GM18505 (cell line): ENCODE results near the gene ARHGAP4.
A peak's percentile ranks its signal among the peaks of the same experiment; 100 is the strongest.

Experiments
- ATAC-seq: cut with Tn5 transposase; IDR thresholded peaks from one replicate; pipeline ENCODE4 v1.9.1; 2021; ENCODE audit not compliant: unreplicated experiment
- POLR2A ChIP-seq: IDR thresholded peaks from 4 replicates; pipeline ENCODE4 v1.6.1; 2011; ENCODE audit warnings: borderline replicate concordance; ENCODE audit not compliant: insufficient read depth, insufficient read length; ENCODE audit errors: extremely low read depth

ARHGAP4 gene

DNA sequence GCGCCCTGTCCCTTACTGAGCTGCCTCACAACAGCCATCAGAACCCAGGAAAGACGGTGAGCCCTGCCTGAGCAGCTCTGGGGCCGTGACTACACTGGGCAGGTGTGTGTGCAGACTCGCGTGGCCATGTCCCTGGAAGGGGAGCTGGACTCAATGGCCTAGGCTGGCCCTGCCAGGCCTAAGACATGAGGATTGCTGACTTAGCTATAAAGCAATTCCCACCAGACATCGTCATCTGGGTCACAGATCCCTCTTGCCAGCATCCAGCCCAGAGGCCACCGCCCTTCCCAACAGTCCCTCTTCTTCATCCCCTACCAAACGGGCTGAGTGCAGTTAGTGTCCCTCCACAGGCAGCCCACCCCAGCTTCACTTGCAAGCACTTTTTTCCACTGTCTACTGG lies 5.1 kb upstream of the ARHGAP4 start:
- no peak for ATAC-seq
- no peak for TF ChIP-seq POLR2A

DNA sequence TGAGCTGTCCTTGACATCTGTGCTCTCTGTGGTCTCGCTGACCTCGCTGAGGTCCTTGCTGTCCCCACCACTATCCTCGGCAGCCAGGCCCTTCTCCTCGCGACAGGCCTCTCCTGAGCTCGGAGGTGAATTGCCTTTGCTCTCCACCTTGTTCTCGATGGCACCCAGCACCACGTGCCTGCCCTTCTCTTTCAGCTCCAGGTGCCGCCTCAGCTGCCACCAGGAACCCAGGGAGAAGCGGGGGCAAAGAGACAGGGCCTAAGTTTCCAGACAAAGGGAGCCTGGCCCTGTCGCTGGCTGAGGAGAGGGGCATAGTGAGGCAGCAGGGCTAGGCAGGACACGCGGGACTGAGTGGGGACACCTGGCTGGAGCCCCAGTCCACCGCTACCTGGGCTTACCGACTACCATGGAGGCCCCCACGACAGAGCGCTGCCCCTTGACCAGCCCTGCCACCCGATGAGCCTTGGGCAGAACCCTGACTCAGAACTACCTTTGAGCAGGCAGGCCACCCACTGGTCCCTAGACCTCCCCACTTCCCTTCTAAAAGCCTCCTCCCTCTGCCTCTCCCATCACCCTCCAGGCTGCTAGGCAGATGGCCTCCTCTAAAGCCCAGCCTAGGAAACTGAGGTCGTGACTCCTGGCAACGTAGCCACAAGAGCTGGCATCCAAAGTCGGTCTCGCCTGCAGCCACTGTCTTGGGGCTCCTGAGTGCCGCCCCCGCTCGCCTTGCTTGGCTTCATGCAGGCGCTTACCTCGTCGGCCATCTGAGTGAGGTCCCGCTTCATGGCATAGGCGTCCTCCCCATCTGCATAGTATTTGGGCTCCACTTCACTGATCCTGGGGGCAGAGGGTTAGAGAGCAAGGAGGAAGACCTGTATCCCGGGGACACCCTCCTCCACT lies 4.2 kb upstream of the ARHGAP4 start:
- no peak for TF ChIP-seq POLR2A
- no peak for ATAC-seq

DNA sequence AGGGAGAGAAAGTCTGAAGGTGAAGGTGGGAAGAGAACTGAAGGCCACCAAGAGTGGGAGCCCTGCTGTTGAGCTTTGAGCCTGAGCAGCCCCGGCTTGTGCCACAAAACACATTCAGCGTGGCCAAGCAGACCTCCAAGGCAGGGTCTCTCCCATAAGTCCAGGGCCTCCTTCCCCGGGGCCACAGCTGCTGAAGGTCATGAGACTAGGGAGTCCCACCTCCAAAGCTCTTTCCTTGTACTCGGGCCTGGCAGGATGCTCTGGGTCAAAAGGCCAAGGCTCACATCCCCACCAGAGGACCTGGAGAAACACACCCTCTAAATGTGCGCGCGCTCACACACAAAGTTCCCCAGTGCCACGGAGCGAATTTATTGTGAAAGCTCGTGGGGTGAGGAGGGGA lies 3.5 kb upstream of the ARHGAP4 start:
- no peak for ATAC-seq
- no peak for TF ChIP-seq POLR2A

DNA sequence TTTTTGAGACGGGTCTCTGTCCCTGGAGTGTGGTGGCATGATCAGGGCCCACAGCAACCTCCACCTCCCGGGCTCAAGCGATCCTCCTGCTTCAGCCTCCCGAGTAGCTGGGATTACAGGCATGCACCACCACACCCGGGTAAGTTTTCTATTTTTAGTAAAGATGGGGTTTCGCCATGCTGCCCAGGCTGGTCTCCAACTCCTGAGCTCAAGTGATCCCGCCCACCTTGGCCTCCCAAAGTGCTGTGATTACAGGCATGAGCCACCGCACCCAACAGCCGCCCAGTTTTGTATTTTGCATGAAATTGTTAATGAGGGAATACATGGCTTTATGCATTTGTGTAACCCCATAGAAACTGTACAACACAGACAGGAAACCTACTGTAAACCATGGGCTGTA lies 2.8 kb upstream of the ARHGAP4 start:
- TF ChIP-seq POLR2A = no peak
- no peak for ATAC-seq

DNA sequence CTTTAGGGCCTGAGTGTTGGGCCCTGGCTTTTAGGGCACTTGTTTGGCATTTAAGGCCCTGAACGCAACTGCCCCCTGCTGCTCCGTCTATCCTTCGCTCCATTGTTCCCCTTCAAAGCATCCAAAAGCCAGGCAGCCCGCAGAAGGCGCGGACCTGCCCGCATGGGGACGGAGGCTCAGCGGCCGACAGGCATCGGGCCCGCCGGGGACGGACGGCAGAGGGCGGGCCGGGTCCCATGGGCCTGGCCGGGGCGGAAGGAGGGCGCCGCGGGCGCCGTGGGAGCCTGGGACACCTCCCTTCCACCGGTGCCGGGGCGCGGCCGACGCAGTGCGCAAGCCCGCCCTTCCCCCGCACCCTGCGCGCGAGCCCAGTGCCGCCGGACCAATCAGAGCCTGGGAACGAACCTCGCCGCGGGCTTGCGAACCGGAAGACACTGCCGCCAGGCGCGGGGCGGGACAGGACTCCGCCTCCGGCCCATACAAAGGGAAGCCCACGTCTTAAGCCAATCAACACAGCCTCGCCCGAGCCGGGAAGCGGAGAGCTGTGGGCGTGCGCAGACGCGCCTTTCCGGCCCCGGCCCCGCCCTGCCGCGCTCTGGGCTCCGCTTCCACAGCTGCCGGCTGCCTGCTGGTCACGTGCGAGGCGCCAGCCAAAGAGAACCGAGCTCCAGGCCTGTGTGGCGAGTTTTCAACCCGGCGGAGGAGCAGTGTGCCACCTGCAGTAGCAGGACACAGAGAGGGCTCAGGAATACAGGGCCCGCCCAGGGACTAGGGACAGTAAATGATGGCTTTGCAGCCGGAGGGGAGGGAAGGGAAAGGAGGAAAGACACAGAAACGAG lies 2.1 kb upstream of the ARHGAP4 start:
- peak; percentile 68 for TF ChIP-seq POLR2A
- ATAC-seq = peak; percentile 81

DNA sequence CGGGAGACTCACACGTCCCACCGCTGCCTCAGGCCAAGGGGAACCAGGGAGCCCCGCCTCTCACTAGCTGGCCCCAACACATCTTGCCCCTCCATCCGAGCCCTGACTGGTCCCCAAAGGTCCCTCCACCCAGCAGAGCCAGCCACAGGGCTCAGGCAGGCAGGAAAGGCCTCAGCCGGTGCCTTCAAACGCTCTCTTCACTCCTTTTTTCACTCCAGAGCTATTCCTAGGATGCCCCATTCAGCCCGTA lies 1.5 kb upstream of the ARHGAP4 start:
- no peak for TF ChIP-seq POLR2A
- no peak for ATAC-seq

DNA sequence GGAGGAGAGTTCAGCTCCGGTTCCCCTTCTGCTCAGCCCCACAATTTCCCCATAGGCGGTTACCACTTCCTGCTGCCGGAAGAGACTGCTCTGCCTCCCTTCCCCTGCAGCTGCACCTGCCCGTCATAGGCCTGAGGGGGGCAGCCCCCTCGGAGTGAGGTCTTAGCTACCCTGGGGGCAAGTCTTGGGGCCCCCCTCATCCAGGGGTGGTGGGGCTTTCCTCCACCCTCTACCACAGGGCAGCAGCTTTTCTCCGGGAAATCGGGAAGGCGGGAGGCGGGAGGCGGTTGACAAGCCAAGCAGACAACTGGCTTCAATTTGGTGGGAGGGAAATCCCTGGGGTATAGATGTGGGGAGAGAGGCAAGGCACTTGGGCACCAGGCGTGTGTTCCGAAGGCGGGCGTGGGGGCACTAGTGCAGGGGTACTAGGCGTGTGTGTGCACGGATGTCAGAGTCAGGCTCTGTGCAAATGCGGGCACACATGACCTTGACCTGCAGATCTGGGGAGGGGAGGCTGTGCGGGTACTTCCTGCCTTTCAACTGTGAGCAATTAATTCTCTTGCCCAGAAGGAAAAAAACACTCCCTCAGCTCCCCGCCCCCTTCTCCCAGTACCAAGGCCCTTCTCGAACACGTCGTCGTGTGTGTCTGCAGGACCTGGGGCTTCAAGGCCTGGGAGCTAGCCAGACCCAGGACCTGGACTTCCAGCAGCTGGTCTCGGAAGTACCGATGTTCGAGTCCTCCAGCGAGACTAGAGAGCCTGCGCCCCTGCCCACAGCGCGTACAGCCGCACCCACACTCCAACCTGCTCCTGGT lies 1.0 kb upstream of the ARHGAP4 start:
- ATAC-seq = peak; percentile 34

DNA sequence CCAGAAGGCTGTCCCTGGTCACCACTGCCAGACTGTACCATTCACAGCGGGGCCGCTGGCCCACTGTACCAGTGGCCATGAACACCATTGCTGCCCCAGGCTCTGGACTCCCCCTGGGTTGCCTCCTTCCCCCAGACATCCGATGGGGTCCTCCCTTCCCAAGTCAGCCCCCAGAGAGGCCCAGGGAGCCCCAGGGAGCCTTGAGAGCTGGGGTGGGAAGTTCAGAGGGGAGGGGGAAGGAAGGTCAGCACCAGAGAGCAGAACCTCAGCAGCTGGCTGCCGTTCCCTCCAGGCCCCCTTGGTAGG lies 441 bp upstream of the ARHGAP4 start:
- no peak for ATAC-seq
- peak; percentile 63 for TF ChIP-seq POLR2A

More for the DNA sequence above, 1.0 kb upstream of the ARHGAP4 start:
- no peak for TF ChIP-seq POLR2A

DNA sequence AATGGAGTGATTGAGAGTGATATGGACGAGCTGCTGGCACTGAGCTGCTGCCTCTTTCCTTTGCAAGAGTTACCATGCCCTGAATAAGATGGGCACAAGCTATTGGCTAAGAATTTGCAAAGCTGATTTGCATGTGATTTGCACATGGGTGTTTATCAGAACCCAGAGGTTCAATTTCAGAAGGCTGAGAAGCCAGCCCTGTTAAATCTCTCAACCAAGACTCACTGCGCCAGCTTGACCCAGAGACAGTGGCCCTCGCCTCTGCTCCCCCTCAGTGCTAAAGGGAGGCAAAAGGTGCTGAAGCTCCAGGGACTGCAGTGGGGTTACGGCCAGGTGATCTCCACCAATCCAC lies 701 bp downstream of the ARHGAP4 start:
- no peak for ATAC-seq
- peak; percentile 98 for TF ChIP-seq POLR2A

DNA sequence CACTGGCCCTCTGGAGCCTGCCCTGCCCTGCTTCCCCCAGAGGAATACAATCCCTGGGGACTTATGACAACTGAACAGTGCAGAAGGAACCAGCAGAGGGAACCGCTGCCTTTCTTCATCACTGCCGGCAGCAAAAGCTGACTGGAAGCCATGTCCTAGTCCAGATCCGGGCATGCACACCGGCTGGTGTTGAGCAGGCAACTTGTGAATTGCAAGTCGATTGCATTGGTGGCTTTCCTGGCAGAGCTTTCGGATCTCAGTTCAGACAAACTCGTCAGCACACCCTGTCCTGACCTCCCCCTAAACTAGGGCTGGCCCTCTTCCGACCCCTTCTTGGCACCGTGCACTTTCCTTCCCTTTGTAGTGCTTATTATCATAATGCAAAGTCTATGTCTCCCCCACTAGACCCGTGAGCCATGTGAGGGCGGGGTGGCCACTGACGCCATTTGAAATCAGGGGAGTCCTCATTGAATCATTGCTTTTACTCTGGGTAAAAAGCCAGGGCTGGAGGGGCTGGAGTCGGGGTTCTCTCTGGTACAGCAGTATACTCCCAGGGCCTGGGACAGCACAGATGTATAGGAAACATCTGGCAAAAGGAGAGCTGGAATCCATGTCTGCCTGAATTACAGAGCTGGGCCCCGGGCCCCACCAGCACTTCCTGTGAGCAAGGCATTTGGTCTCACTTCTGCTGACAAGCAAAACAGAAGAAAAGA lies 1.8 kb downstream of the ARHGAP4 start:
- TF ChIP-seq POLR2A = no peak
- no peak for ATAC-seq

DNA sequence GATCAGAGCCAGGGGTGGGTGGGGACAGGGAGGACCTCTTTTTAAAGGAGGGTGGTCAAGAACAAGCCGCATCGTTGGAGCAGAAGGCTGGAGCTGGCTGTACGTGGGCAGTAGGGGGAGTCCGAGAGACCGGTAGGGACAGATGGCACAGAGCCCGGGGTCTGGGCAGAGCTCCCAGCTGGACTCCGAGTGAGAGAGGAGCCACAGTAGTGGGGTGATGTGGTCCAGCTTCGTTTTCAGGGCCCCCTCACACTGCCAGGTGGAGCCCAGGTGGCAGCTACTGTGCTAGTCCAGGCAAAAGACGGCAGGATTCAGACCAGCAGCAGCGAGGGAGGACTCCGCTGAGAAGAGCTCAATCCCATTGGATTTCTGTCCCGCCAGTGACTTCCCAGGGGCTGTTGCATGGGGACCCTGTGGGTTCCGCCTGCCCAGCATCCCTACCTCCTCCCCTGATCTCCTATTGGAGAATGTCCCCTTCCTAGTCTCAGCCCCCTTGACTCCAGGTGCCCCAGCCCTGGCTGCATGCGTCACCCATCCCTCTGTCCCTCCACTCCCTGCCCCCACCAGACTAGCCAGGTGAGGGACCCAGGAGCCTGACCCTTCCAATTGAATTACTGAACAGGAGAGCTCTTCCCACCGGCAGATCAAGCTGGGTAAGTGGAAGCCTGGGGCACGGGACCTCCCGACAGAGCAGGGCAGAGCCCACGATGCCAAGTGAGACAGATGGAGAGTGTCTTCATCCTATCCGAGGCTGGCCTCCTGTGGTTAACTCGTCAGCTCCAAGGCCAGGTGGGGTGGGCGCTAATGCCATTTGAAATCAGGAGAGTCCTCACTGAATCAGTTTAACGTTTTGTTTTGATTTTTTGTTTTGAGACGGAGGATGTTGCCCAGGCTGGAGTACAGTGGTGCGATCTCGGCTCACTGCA lies 2.9 kb downstream of the ARHGAP4 start:
- no peak for TF ChIP-seq POLR2A
- no peak for ATAC-seq
